Epithelial cell of esophagus (primary cell): ENCODE data around the gene GPN1.
A peak's percentile ranks its signal among the peaks of the same experiment; 100 is the strongest.
"Not testable (repeated sequence)": the region's sequence is repeated elsewhere in the genome, so short reads cannot be mapped to it uniquely, and the experiment has no call there.

Experiments used
- DNase-seq: peaks from one replicate; pipeline ENCODE4 v3.0.0; 2010; ENCODE audit warnings: low read depth
- H3K4me3 ChIP-seq: 2 replicates; pipeline ENCODE4 v1.5.1; 2011; ENCODE audit warnings: mild to moderate bottlenecking, low read length, control low read depth
- TF ChIP-seq, protein P1 (sequence below): IDR thresholded peaks from 2 replicates; pipeline ENCODE4 v1.5.1; 2011; ENCODE audit warnings: low read depth, mild to moderate bottlenecking, low read length, control low read depth, inconsistent platforms; ENCODE audit not compliant: insufficient read depth; ENCODE audit errors: missing control alignments

Gene GPN1

DNA sequence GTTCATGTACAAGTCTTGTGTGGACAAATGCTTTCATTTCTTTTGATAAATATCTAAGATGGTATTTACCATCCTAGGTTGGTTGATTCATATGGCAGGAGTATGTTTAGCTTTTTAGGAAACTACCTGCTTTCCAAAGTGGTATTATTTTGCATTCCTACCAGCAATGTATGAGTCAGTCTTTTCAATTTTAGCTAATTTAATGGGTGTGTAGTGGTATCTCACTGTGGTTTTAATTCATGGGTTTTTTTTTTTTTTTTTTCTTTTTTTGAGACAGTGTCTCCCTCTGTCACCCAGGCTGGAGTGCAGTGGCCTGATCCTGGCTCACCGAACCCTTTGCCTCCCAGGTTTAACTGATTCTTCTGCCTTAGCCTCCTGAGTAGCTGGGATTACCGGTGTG, 41.8 kb upstream of the GPN1 start:
- H3K4me3 ChIP-seq, result no peak overlapping the region
- no peak for DNase-seq
- TF ChIP-seq, protein P1, sequence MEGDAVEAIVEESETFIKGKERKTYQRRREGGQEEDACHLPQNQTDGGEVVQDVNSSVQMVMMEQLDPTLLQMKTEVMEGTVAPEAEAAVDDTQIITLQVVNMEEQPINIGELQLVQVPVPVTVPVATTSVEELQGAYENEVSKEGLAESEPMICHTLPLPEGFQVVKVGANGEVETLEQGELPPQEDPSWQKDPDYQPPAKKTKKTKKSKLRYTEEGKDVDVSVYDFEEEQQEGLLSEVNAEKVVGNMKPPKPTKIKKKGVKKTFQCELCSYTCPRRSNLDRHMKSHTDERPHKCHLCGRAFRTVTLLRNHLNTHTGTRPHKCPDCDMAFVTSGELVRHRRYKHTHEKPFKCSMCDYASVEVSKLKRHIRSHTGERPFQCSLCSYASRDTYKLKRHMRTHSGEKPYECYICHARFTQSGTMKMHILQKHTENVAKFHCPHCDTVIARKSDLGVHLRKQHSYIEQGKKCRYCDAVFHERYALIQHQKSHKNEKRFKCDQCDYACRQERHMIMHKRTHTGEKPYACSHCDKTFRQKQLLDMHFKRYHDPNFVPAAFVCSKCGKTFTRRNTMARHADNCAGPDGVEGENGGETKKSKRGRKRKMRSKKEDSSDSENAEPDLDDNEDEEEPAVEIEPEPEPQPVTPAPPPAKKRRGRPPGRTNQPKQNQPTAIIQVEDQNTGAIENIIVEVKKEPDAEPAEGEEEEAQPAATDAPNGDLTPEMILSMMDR, result no peak

DNA sequence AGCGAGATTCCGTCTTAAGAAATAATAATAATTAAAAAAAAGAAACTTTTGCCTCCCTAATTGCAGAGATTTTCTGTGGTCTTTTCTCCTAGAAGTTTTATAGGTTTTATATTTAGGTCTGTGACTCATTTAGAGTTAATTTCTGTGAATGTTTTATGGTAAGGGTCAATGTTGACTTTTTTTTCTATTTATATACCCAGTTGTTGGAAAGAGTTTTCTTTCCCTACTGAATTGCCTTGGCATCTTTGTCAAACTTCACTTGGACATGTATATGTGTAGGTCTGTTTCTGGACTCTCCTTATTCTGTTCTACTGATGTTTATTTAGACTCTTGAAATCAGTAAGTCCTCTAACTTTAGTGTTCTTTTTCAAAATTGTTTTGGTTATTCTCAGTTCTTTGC, 40.5 kb upstream of the GPN1 start:
- DNase-seq, result no peak
- TF ChIP-seq, protein P1, result no peak
- no peak overlapping the region for H3K4me3 ChIP-seq

DNA sequence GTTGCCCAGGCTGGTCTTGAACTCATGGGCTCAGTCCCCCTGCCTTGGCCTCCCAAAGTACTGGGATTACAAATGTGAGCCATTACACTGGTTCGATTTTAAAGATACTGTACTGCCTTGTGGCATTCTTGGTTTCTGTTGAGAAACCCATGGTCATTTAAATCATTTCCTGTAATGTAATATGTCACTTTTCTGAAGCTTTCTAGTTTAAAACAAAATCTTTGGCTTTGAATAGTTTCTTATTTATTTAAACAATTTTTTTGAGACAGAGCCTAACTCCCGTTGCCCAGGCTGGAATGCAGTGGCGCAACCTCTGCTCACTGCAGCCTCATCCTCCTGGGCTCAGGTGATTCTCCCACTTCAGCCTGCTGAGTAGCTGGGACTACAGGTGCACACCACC, 37.1 kb upstream of the GPN1 start:
- no peak overlapping the region for H3K4me3 ChIP-seq
- DNase-seq, result peak; percentile 27
- TF ChIP-seq, protein P1, result no peak

- TF ChIP-seq, protein P1, result no peak
- DNase-seq, result no peak
Measured at GRCh38 chr2:27593240-27593639, 35.6 kb upstream of the GPN1 start.

GRCh38 chr2:27594020-27594703, 34.7 kb upstream of the GPN1 start:
- not testable (repeated sequence) for H3K4me3 ChIP-seq, DNase-seq

More at GRCh38 chr2:27593240-27593639, 35.6 kb upstream of the GPN1 start:
- no peak overlapping the region for H3K4me3 ChIP-seq

DNA sequence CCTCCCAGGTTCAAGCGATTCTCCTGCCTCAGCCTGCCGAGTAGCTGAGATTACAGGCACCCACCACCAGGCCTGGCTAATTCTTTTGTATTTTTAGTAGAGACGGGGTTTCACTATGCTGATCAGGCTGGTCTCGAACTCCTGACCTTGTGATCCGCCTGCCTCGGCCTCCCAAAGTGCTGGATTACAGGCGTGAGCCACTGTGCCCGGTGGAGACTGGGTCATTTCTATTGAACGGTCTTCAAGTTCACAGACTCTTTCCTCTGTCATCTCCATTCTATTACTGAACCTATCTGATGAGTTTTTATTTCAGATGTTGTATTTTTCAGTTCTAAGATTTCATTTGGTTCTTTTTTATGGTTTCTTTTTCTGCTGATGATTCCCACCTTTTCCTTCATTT, 33.4 kb upstream of the GPN1 start:
- not testable (repeated sequence) for DNase-seq, H3K4me3 ChIP-seq

GRCh38 chr2:27596627-27597026, 32.2 kb upstream of the GPN1 start:
- TF ChIP-seq, protein P1, result no peak
- DNase-seq, result peak; percentile 75

GRCh38 chr2:27606611-27607010, 22.2 kb upstream of the GPN1 start:
- DNase-seq, result no peak
- TF ChIP-seq, protein P1, result no peak
- no peak overlapping the region for H3K4me3 ChIP-seq

More at GRCh38 chr2:27596627-27597026, 32.2 kb upstream of the GPN1 start:
- no peak overlapping the region for H3K4me3 ChIP-seq
